ENCODE results near the gene IQGAP2.
"Not testable (repeated sequence)": the region's sequence is repeated elsewhere in the genome, so short reads cannot be mapped to it uniquely, and the experiment has no call there.

IQGAP2 gene, protein sequence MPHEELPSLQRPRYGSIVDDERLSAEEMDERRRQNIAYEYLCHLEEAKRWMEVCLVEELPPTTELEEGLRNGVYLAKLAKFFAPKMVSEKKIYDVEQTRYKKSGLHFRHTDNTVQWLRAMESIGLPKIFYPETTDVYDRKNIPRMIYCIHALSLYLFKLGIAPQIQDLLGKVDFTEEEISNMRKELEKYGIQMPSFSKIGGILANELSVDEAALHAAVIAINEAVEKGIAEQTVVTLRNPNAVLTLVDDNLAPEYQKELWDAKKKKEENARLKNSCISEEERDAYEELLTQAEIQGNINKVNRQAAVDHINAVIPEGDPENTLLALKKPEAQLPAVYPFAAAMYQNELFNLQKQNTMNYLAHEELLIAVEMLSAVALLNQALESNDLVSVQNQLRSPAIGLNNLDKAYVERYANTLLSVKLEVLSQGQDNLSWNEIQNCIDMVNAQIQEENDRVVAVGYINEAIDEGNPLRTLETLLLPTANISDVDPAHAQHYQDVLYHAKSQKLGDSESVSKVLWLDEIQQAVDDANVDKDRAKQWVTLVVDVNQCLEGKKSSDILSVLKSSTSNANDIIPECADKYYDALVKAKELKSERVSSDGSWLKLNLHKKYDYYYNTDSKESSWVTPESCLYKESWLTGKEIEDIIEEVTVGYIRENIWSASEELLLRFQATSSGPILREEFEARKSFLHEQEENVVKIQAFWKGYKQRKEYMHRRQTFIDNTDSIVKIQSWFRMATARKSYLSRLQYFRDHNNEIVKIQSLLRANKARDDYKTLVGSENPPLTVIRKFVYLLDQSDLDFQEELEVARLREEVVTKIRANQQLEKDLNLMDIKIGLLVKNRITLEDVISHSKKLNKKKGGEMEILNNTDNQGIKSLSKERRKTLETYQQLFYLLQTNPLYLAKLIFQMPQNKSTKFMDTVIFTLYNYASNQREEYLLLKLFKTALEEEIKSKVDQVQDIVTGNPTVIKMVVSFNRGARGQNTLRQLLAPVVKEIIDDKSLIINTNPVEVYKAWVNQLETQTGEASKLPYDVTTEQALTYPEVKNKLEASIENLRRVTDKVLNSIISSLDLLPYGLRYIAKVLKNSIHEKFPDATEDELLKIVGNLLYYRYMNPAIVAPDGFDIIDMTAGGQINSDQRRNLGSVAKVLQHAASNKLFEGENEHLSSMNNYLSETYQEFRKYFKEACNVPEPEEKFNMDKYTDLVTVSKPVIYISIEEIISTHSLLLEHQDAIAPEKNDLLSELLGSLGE (N-terminal part only)

GRCh38 chr5:76402886-76403765 is at the start of gene IQGAP2:
IQGAP2 (plus strand) TSS chr5:76403285; CDS start chr5:76403546, 261 bp downstream.
- Histone ChIP-seq H3K9ac (ENCODE audit: low read length) (no peak within 1 kb of the TSS), H3K4me1 (ENCODE audit: insufficient read depth, low read length) (peaks cover 7% of the 10 kb centered on the region), H3K36me3 (ENCODE audit: insufficient read depth, low read length) (no peaks in the 10 kb centered on the region), H3K27me3 (ENCODE audit: control insufficient read depth in 1 of 2, insufficient read depth in 2 of 2, low read length in 2 of 2) (peaks cover 0 to 11% of the 10 kb centered on the region in 2 donors), H3K27ac (ENCODE audit: low read depth, low read length) (no peak within 1 kb of the TSS), H3K4me3 (ENCODE audit: low read depth in 1 of 2, low read length in 2 of 2) (peak within 1 kb of the TSS; percentile 62 to 71), H3K9me3 (ENCODE audit: low read length) (no peaks in the 10 kb centered on the region)

DNA sequence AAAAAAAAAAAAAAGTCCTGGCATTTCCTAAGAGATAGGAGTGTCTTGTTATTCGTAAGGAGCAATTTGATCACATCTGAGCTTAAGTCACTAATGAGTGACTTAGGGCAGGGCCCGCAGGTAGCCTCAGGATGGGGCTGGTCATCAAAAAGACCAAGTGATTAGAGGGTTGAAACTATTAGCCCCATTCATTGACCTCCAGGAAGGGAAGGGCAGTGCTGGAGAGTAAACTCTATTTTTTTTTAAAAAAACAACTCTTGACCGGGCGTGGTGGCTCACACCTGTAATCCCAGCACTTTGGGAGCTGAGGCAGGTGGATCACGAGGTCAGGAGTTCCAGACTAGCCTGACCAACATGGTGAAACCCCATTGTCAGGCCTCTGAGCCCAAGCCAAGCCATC is 46.2 kb upstream of the IQGAP2 start:
- Histone ChIP-seq H3K9me3 (ENCODE audit: low read length) (no peaks in the 10 kb centered on the region), H3K9ac (ENCODE audit: low read length) (no peak overlapping the region), H3K4me1 (ENCODE audit: insufficient read depth, low read length) (no peaks in the 10 kb centered on the region)

DNA sequence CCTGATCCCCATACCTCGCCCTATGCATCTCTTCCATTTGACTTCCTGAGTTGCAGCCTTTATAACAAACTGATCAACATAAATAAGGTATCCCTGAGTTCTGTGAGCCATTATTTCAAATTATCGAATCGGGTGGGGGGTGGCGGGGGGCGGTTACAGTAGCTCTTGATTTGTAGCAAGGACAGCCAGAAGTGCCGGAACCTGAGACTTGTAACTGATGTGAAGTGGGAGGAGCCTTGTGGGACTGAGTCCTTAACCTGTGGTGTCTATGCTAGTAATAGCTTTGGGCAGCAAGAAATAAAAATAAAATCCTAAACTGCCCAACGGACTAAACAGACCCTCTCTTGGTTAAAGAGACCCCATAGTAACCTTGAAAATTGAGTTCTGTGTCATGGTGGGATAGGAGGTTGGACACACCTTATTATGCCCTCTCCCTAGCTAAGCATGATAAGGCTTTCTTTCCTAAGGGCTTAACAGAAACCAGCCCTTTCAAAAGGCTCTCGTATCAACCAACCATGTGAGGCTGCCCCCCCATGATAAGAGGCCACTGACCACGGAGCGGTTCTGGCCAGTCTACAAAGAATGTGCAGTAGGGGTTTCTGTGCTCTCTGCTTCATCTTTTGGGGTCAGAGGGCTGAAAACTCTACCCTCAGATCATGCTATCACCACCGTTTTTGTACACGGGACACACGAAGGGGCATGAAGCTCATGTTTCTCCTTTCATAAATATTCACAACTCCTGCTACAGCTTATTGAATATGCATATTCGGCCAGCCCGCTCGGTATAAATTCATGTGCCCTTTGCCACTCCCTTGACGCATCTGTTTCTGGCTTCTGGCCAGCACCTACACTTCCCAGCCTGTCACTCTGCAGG is 39.5 kb upstream of the IQGAP2 start:
- Histone ChIP-seq H3K9ac (ENCODE audit: low read length) (no peak overlapping the region), H3K36me3 (ENCODE audit: insufficient read depth, low read length) (no peaks in the 10 kb centered on the region), H3K27me3 (ENCODE audit: control insufficient read depth in 1 of 2, insufficient read depth in 2 of 2, low read length in 2 of 2) (no peaks in the 10 kb centered on the region), H3K9me3 (ENCODE audit: low read length) (no peaks in the 10 kb centered on the region), H3K4me3 (ENCODE audit: low read depth in 1 of 2, low read length in 2 of 2) (no peak overlapping the region), H3K27ac (ENCODE audit: low read depth, low read length) (no peak overlapping the region), H3K4me1 (ENCODE audit: insufficient read depth, low read length) (no peaks in the 10 kb centered on the region)

More for the DNA sequence above, 46.2 kb upstream of the IQGAP2 start:
- H3K27me3 ChIP-seq (ENCODE audit: control insufficient read depth in 1 of 2, insufficient read depth in 2 of 2, low read length in 2 of 2) = no peaks in the 10 kb centered on the region
- no peak overlapping the region for H3K27ac ChIP-seq (ENCODE audit: low read depth, low read length)
- no peaks in the 10 kb centered on the region for H3K36me3 ChIP-seq (ENCODE audit: insufficient read depth, low read length)
- H3K4me3 ChIP-seq (ENCODE audit: low read depth in 1 of 2, low read length in 2 of 2) = no peak overlapping the region

- Histone ChIP-seq H3K9me3 (ENCODE audit: low read length) (no peaks in the 10 kb centered on the region), H3K27me3 (ENCODE audit: control insufficient read depth in 1 of 2, insufficient read depth in 2 of 2, low read length in 2 of 2) (no peaks in the 10 kb centered on the region), H3K27ac (ENCODE audit: low read depth, low read length) (no peak overlapping the region), H3K36me3 (ENCODE audit: insufficient read depth, low read length) (no peaks in the 10 kb centered on the region), H3K4me1 (ENCODE audit: insufficient read depth, low read length) (no peaks in the 10 kb centered on the region), H3K4me3 (ENCODE audit: low read depth in 1 of 2, low read length in 2 of 2) (no peak overlapping the region), H3K9ac (ENCODE audit: low read length) (no peak overlapping the region)
Observed at GRCh38 chr5:76364226-76364589, 38.9 kb upstream of the IQGAP2 start.

GRCh38 chr5:76365561-76365960 is 37.5 kb upstream of the IQGAP2 start:
- Histone ChIP-seq H3K27ac (ENCODE audit: low read depth, low read length) (no peak overlapping the region), H3K9me3 (ENCODE audit: low read length) (no peaks in the 10 kb centered on the region), H3K36me3 (ENCODE audit: insufficient read depth, low read length) (no peaks in the 10 kb centered on the region), H3K27me3 (ENCODE audit: control insufficient read depth in 1 of 2, insufficient read depth in 2 of 2, low read length in 2 of 2) (no peaks in the 10 kb centered on the region), H3K4me1 (ENCODE audit: insufficient read depth, low read length) (no peaks in the 10 kb centered on the region), H3K4me3 (ENCODE audit: low read depth in 1 of 2, low read length in 2 of 2) (no peak overlapping the region), H3K9ac (ENCODE audit: low read length) (no peak overlapping the region)

GRCh38 chr5:76366596-76366995 is 36.5 kb upstream of the IQGAP2 start:
- no peak overlapping the region for H3K4me3 ChIP-seq (ENCODE audit: low read depth in 1 of 2, low read length in 2 of 2)
- no peak overlapping the region for H3K9ac ChIP-seq (ENCODE audit: low read length)
- H3K27me3 ChIP-seq (ENCODE audit: control insufficient read depth in 1 of 2, insufficient read depth in 2 of 2, low read length in 2 of 2) = no peaks in the 10 kb centered on the region
- no peak overlapping the region for H3K27ac ChIP-seq (ENCODE audit: low read depth, low read length)
- H3K36me3 ChIP-seq (ENCODE audit: insufficient read depth, low read length) = no peaks in the 10 kb centered on the region
- H3K9me3 ChIP-seq (ENCODE audit: low read length) = no peaks in the 10 kb centered on the region
- H3K4me1 ChIP-seq (ENCODE audit: insufficient read depth, low read length) = no peaks in the 10 kb centered on the region

DNA sequence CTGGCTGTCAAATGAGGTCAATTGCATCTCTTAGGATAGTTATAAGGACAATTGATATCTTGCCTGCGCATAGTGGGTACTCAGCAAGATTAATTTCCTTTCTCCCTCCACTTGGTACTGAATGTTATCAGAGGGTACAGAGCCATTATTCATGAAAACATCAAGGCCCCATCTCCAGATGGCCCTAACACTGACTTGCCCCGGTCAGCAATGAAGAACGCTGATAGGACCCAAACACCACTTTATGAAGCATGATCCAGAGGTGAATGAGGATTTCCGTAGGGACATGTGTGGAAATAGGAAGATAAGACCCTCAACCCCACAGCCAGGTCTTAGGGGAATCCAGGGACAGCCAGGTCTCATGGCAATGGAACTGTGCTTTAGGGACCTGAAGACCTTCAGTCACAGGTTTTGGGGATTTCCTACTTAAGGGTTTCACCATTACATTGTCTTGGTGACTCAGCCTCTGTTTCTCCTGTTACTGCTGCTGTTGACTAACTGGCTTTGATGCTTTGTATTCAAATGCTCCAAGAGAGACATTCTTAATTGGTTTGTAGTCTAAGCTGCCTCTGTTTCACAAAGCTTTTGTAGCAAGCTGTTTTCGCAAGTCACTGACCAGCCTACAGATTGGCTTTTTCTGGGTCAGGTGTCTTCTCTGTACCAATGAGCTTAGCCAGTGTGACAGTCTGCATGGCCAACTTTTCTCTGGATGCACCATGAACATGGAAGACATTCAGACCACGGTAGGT is 35.3 kb upstream of the IQGAP2 start:
- no peaks in the 10 kb centered on the region for H3K4me1 ChIP-seq (ENCODE audit: insufficient read depth, low read length)
- no peak overlapping the region for H3K27ac ChIP-seq (ENCODE audit: low read depth, low read length)
- H3K4me3 ChIP-seq (ENCODE audit: low read depth in 1 of 2, low read length in 2 of 2) = no peak overlapping the region
- H3K9me3 ChIP-seq (ENCODE audit: low read length) = no peaks in the 10 kb centered on the region
- no peaks in the 10 kb centered on the region for H3K27me3 ChIP-seq (ENCODE audit: control insufficient read depth in 1 of 2, insufficient read depth in 2 of 2, low read length in 2 of 2)
- H3K36me3 ChIP-seq (ENCODE audit: insufficient read depth, low read length) = no peaks in the 10 kb centered on the region
- no peak overlapping the region for H3K9ac ChIP-seq (ENCODE audit: low read length)

GRCh38 chr5:76368941-76369340 is 34.1 kb upstream of the IQGAP2 start:
- Histone ChIP-seq H3K4me1 (ENCODE audit: insufficient read depth, low read length) (no peaks in the 10 kb centered on the region), H3K9me3 (ENCODE audit: low read length) (no peaks in the 10 kb centered on the region), H3K27ac (ENCODE audit: low read depth, low read length) (no peak overlapping the region), H3K36me3 (ENCODE audit: insufficient read depth, low read length) (no peaks in the 10 kb centered on the region), H3K4me3 (ENCODE audit: low read depth in 1 of 2, low read length in 2 of 2) (no peak overlapping the region), H3K9ac (ENCODE audit: low read length) (no peak overlapping the region), H3K27me3 (ENCODE audit: control insufficient read depth in 1 of 2, insufficient read depth in 2 of 2, low read length in 2 of 2) (no peaks in the 10 kb centered on the region)

GRCh38 chr5:76369668-76370067 is 33.4 kb upstream of the IQGAP2 start:
- not testable (repeated sequence) for H3K27ac ChIP-seq (ENCODE audit: low read depth, low read length); H3K36me3 ChIP-seq (ENCODE audit: insufficient read depth, low read length); H3K4me1 ChIP-seq (ENCODE audit: insufficient read depth, low read length); H3K4me3 ChIP-seq (ENCODE audit: low read depth in 1 of 2, low read length in 2 of 2); H3K9me3 ChIP-seq (ENCODE audit: low read length); H3K27me3 ChIP-seq (ENCODE audit: control insufficient read depth in 1 of 2, insufficient read depth in 2 of 2, low read length in 2 of 2); H3K9ac ChIP-seq (ENCODE audit: low read length)
